NCI-H460 (cell line): ENCODE results near the gene MRPL49. TPM values are rescaled to one million over a fixed set of nuclear protein-coding genes. Genes with fewer than 3 reads are reported as not detected.

ENCODE experiments used
- DNase-seq: peaks from one replicate; pipeline ENCODE4 v3.0.0-alpha.2; 2016; ENCODE audit warnings: low read depth; ENCODE audit errors: extremely low read depth
- total RNA-seq: library from RNA; depleted of rRNA; stranded (reverse); fragments of >200 nt; shearing (Covaris generic); gene quantifications from 2 replicates; pipeline ENCODE4 v1.2.3, GENCODE V29; 2014

MRPL49 gene
- total RNA-seq, 1 experiment from 2014 or later: 50.8 TPM

GRCh38 chr11:65102142-65103095 is 19.7 kb upstream of the MRPL49 start:
- DNase-seq: no peak

DNA sequence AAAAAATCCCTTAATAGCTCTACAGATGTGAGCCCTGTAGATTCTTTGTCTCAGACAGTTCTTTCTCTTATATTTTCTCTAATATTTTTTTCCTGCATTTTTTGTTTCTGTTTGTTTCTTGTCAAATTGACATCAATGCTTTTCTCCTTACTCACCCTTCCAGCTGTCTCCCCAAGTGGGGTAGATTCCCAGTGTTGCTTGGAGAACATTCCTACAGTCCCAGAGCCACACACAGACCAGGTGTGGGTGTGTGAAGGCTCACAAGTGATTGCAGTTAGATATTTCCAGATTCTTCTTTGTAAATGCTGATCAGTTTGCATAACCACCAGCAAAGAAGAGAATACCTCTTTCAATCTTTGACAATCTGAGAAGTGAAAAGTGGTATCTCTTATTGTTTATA is 18.6 kb upstream of the MRPL49 start:
- no peak for DNase-seq

- DNase-seq: no peak
These were observed 17.5 kb upstream of the MRPL49 start for GRCh38 chr11:65104628-65105027.

DNA sequence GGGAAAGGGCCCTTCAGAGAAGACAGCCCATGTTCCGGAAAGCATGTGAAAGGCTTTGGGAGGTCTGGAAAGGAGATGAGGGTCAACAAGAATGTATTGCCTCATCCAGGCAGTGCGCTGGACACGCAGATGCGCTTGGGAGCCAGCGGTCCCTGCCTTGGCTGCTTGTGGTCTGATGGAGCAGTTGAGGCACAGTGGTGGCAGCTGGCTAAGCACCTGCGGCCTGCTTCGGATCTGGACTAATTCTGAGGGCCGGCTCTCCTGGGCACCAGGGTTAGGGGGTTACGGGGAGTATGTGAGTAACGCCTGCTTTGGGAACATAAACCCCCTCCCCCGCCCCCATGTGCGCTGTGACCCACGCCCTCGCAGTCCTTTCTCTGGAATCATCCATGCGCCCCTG is 15.0 kb upstream of the MRPL49 start:
- no peak for DNase-seq

DNA sequence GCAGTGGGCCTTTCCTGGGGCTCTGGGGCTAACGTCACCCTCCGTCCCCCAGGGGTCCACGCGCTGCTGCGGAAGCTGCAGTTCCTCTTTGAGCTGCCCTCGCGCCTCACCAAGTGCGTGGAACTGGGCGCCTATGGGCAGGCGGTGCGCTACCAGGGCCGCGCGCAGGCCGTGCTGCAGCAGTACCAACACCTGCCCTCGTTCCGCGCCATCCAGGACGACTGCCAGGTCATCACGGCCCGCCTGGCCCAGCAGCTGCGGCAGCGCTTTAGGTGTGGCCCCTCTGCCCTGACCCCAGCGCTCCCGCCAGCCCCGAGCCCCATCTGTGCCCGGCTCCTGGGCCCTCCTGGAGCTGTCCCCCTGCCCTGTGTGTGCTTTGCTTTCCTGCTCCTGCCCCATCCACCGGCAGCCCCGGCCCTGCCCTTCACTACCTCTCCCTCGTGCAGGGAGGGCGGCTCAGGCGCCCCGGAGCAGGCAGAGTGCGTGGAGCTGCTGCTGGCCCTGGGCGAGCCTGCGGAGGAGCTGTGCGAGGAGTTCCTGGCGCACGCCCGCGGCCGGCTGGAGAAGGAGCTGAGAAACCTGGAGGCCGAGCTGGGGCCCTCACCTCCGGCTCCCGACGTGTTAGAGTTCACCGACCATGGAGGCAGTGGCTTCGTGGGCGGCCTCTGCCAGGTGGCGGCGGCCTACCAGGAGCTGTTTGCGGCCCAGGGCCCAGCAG is 14.2 kb upstream of the MRPL49 start:
- DNase-seq: no peak

DNA sequence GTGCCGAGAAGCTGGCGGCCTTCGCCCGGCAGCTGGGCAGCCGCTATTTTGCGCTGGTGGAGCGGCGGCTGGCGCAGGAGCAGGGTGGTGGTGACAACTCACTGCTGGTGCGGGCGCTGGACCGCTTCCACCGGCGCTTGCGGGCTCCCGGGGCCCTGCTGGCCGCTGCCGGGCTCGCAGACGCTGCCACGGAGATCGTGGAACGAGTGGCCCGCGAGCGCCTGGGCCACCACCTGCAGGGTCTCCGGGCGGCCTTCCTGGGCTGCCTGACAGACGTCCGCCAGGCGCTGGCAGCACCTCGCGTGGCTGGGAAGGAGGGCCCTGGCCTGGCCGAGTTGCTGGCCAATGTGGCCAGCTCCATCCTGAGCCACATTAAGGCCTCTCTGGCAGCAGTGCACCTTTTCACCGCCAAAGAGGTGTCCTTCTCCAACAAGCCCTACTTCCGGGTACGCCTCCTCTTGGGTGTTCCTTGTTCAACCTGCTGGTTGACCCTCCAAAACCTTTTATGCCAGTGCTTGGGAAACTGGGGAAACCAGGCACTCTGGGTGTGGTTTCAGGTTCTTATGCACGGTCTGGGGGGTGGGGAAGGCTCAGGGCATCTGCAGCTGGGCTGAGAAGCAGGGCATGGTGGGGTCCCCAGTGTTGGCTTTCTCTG is 13.5 kb upstream of the MRPL49 start:
- DNase-seq: no peak

DNA sequence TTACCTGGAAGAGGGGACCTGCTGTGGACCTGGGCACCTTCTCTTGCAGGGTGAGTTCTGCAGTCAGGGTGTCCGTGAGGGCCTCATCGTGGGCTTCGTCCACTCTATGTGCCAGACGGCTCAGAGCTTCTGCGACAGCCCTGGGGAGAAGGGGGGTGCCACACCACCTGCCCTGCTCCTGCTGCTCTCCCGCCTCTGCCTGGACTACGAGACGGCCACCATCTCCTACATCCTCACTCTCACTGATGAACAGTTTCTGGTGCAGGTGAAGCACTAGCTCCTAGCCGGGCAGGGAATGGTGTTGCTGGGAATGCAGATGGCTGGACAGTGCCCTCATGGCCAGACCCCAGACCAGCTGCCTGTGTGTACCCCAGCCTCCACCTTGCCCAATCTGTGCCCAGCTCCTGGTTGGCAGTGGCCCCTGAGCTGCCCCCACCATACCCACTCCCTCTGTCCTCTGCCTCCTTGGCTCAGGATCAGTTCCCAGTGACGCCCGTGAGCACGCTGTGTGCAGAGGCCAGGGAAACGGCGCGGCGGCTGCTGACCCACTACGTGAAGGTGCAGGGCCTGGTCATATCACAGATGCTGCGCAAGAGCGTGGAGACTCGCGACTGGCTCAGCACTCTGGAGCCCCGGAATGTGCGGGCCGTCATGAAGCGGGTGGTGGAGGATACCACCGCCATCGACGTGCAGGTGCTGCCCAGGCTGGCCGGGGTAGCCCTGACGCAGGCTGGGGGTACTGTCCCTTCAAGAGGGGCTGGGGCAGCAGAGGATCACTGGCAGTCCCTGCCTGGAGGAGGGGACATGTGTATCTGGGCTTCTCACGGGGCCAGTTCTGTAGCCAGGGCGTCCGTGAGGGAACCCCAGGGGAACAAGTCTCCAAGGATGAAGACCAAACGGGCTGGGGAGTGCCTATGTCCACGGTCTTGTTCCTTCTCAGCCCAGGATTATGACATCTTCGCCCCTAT is 12.6 kb upstream of the MRPL49 start:
- no peak for DNase-seq

DNA sequence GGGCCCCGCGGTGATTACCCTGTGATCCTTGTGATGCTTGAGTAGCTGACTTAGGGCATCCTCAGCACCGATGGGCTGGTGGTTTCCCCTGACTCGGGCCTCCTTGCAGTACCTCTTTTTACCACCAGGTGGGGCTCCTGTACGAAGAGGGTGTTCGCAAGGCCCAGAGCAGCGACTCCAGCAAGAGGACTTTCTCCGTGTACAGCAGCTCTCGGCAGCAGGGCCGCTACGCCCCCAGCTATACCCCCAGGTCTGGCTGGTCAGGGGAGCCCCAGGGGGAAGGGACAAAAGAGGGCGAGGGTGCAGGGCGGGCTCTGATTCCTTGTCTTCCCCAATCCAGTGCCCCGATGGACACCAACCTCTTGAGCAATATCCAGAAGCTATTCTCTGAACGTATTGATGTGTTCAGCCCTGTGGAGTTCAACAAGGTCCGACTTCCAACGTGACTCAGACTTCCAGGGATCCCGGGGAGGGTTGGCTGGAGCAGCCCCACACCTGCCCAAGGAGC is 11.7 kb upstream of the MRPL49 start:
- DNase-seq: peak; percentile 72

DNA sequence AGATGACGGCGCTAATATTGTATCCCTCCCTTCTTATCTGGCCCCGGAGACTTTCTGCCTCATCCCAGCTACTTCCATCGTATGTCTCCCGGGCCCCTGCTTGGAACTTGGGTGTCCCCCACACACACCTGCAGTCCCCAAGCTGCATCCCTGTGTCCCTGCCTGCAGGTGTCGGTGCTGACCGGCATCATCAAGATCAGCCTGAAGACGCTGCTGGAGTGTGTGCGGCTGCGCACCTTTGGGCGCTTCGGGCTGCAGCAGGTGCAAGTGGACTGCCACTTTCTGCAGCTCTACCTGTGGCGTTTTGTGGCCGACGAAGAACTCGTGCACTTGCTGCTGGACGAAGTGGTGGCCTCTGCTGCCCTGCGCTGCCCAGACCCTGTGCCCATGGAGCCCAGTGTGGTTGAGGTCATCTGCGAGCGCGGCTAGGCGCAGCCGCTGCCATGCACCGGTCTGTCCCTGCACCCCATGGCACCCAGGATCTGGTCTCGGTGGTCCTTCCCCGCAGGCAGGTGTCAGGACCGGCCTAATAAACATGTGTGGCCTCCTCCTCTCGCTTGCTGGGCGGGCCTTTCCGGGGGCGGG is 10.9 kb upstream of the MRPL49 start:
- no peak for DNase-seq

DNA sequence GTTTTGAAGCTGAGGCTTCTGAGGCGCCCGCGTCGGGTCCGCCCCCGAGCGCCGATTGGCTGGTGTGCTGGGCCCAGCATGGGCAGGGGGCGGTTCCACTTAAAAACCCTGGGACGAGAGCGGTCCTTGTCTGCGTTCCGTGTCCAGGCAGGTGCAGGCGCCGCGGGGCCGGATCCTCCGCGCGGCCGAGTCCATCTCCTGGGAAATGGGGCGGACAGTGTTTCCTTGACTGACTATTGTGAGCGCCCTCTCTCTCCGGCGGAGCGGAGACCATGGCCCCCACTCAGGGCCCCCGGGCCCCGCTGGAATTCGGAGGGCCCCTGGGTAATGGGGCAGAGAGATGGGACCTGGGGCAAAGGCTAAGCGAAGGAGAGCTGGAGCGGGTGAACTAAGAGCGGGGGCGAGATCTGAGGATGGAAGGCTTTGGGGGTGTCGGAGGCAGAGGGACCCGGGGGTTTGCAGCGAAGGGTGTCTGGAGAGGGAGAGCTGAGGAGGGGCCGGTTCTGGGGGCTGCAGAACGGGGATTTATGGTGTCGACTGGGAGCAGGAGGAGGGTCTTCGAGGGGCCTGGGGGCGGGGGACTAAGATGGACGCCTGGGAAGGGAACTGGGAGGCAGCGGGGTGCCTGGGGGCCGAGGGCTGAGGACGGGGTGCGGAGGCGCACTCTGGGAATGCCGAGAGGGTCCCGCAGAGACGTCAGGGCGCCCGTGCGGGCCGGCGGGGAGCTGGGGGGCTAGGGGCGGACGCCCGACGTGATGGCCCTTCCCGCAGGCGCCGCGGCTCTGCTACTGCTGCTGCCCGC is 10.2 kb upstream of the MRPL49 start, which contains the start of gene TM7SF2:
TM7SF2 (plus strand) TSS at position 129 of the 802 bp plus-strand sequence; CDS start at position 273, 144 bp downstream.
- peak; percentile 87 for DNase-seq

DNA sequence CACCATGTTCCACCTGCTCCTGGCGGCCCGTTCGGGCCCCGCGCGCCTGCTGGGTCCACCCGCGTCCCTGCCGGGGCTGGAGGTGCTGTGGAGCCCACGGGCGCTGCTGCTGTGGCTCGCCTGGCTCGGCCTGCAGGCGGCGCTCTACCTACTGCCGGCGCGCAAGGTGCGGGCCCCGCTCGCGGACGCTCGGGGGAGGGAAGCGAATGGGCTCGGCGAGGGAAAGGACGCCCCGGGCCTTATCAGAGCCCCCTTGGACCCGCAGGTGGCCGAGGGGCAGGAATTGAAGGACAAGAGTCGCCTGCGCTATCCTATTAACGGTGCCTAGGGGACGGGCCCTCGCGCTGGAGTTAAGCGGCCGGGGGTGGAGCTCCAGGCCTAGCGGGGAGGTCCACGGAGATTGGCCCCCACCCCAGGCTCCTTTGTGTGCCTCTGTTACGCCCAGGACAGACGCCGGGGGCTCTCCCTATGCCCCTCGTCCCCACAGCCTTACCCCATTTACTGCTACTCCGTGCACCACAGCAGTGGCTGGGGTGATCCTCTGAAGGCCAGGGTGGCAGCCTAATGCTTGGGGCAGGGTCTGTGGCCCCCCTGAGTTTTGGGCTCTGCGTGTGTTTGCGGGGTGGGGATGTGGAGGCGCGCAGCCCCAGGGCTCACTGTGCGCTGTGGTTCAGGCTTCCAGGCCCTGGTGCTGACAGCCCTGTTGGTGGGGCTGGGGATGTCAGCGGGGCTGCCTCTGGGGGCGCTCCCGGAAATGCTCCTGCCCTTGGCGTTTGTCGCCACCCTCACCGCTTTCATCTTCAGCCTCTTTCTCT is 9.4 kb upstream of the MRPL49 start:
- no peak for DNase-seq

GRCh38 chr11:65113361-65113756 is 8.8 kb upstream of the MRPL49 start:
- DNase-seq: no peak

- no peak for DNase-seq
These were observed 8.3 kb upstream of the MRPL49 start for GRCh38 chr11:65113839-65114238.

DNA sequence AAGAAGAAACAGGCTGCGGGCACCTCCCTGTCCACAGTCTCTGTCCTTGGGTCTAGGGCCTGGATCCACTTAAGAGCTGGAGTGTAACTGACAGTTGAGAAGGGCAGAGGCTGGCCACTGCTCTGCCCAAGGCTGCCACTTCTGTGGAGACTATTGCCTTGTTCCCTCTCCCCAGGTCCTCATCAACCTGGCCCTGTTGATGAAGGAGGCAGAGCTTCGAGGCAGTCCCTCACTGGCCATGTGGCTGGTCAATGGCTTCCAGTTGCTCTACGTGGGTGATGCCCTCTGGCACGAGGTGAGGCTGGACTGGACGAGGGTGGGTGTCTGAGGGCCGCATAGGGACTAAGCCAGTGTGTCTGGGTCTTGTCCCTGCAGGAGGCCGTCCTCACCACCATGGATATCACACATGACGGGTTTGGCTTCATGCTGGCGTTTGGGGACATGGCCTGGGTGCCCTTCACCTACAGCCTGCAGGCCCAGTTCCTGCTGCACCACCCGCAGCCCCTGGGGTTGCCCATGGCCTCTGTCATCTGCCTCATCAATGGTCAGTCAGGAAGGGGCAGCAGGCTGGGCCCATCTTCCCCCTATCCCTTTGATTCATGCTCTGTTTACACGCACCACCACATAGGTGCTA is 7.5 kb upstream of the MRPL49 start:
- DNase-seq: no peak

DNA sequence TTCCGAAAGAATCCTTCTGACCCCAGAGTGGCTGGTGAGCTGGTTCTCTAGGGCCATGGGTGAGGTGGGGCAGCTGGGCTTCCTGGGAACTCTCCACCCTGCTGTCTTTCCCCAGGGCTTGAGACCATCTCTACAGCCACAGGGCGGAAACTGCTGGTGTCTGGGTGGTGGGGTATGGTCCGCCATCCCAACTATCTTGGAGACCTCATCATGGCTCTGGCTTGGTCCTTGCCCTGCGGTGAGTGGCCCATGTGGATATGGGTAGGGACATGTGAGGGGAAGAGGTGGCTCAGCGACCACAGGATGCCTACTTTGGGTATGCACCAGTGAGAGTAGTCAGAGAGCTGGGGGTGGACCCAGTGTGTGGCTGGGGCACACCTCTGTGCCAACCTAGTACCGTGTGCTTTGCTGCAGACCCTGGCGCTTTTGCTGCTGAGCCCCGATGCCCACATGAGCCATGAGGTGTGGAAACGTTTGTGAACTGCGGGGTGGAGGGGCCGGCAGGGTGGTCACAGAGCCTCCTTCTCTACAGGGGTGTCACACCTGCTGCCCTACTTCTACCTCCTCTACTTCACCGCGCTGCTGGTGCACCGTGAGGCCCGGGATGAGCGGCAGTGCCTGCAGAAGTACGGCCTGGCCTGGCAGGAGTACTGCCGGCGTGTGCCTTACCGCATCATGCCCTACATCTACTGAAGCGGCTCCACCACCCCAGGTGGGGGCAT is 6.6 kb upstream of the MRPL49 start:
- no peak for DNase-seq

DNA sequence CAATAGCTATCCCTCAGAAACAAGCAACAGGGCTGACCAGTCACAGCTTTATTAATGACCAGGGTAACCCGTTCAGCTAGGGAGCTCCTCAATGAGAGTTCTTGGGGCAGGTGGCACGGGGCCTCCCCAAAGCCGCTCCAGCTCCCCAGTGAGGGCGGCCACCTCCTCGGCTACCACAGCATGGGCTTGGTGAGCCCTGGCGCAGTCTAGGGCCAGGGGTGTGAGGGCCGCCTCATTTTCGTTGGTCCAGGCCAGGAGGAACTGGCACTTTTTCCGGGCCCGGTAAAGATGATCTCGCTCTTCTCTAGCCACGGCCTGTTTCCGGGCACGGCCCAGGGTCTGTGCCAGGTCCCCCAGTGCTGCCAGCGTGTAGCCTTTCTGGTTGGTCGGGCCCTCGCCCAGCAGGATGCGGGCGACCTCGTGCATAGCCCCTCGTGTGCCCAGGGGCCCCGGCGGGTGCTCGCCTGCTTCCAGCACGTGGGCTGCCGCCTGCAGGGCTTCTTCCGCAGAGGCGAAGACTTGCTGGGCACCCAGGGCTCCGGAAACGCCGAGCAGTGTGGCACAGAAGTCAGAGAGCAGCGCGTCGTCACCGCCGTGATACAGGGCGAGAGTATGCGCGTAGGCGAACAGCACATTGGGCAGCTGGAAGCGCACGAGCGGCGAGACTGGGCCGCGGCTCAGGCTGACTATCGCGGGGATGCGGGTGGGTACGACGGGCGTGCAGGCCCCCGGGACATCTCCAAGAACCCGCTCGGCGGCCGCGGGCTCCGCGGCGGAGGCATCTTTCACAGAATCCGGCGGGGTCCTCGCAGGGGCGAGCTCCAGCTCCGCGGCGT is 5.5 kb upstream of the MRPL49 start:
- no peak for DNase-seq
